Neuron (in vitro differentiated cells): Measurements from ENCODE around the gene TAF9.
"Not testable (repeated sequence)": the region's sequence is repeated elsewhere in the genome, so short reads cannot be mapped to it uniquely, and the experiment has no call there.

ENCODE experiments used
- H2AFZ ChIP-seq: one replicate; pipeline ENCODE4 v1.6.1; 2013; ENCODE audit warnings: low read depth, mild to moderate bottlenecking, inconsistent platforms, low read length, moderate library complexity
- H3K27me3 ChIP-seq: one replicate; pipeline ENCODE4 v1.6.1; 2013; ENCODE audit warnings: low read length; ENCODE audit not compliant: insufficient read depth
- H3K36me3 ChIP-seq: one replicate; pipeline ENCODE4 v1.6.1; 2013; ENCODE audit warnings: low read length; ENCODE audit not compliant: insufficient read depth
- H3K4me1 ChIP-seq: one replicate; pipeline ENCODE4 v1.6.1; 2013; ENCODE audit warnings: low read length; ENCODE audit not compliant: insufficient read depth
- H3K4me3 ChIP-seq: 2 replicates; pipeline ENCODE4 v1.5.1; 2013; ENCODE audit warnings: mild to moderate bottlenecking, low read length, moderate library complexity
- H3K9me3 ChIP-seq: one replicate; pipeline ENCODE4 v1.6.1; 2013; ENCODE audit warnings: low read length

Gene TAF9, protein sequence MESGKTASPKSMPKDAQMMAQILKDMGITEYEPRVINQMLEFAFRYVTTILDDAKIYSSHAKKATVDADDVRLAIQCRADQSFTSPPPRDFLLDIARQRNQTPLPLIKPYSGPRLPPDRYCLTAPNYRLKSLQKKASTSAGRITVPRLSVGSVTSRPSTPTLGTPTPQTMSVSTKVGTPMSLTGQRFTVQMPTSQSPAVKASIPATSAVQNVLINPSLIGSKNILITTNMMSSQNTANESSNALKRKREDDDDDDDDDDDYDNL

DNA sequence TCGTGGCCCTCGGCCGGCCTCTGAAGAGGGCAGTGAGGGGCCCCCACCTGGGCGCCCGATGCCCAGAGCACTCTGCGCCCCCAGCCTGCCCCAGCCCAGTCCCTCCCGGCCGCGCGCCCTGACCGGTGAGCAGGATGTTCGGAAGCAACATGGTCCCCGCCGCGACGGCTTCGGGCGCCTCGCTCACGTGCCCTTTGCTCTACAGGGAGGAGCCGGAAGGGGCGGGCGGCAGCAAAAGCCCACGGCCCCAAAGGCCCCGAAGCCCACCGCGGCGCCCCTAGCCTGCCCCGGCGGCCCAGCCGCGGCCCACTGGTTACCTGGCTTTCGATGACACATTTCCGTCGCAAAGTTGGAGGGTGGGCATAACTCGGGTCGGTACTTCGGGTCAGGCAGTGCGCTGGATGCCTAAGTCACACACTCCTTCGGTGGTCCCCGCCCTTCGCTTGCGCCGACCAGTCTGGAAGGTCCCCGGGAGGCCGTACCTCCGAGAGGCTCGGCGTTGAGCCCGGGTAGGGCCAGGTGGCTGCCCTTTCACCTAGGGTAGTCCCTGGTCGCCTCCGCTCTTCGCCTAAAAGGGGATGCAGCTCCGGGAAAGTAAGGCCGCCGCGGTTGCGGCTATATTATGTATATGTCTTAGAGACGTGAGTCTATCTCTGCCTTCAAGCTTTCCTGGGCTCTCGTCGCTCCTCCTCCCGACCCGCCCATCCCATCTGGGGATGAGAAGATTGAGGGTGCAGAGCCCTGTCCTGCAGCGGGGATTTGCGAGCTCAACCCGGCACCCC is at the start of gene TAF9, which contains the start of the genes AK6 and RAD17:
Gene TAF9, minus strand, starts transcription at position 181 of the 782 bp plus-strand sequence. CDS start 3,783 bp downstream, outside the sequence.
Gene AK6, minus strand, starts transcription at position 181 of the 782 bp plus-strand sequence. Its CDS starts 30 bp downstream, at position 151.
Gene RAD17, plus strand, starts transcription at position 479 of the 782 bp plus-strand sequence. CDS start 2,391 bp downstream, outside the sequence.
- Histone ChIP-seq H3K4me3 (peak within 1 kb of the TSS; percentile 88), H3K9me3 (no peaks in the 10 kb centered on the region), H3K27me3 (no peaks in the 10 kb centered on the region), H3K36me3 (peaks cover 35% of the 10 kb centered on the region), H2AFZ (peak within 1 kb of the TSS; percentile 62), H3K4me1 (peaks cover 22% of the 10 kb centered on the region)

DNA sequence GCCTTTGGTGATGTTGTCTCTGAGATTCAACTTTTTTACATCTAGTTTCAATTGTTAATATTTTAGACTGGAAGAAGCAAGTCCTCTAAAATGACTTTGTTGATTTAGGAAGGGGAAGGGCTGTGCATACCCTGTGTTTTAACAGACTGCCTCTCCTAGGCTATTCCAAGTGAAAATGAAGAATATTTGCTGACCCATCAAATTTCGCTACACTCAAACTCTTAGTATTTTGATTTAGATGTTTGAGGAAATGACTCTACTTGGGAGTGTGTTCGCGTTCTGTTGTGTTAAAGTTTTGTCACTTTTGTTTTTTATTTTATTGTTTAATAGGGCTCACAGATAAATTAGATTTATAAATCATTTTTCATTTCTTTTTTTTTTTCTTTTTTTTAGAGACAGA is 49.2 kb upstream of the TAF9 start:
- no peaks in the 10 kb centered on the region for H3K27me3 ChIP-seq
- H2AFZ ChIP-seq: no peak overlapping the region
- H3K4me3 ChIP-seq: no peak overlapping the region
- peaks cover 17% of the 10 kb centered on the region for H3K36me3 ChIP-seq
- peaks cover 10% of the 10 kb centered on the region for H3K9me3 ChIP-seq
- no peaks in the 10 kb centered on the region for H3K4me1 ChIP-seq

DNA sequence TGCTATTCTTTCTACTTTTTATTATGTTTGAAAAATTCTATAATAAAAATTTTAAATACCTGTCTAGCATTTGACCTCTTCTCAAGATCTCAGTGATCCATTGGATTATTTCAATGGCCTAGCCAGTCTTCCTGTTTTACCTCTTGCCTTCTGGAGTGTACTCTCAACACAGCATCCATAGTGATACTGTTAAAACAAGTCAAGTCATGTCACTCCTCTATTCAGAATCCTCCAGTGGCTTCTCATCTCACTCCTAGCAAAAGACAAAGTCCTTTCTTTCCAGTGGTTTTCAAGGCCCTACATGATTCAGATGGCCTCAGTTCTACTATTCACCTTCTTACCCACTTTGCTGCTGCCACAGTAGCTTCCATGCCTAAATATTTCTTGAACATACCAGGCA is 47.4 kb upstream of the TAF9 start:
- Histone ChIP-seq H3K27me3 (no peaks in the 10 kb centered on the region), H3K4me1 (no peaks in the 10 kb centered on the region), H3K4me3 (no peak overlapping the region), H3K36me3 (peaks cover 28% of the 10 kb centered on the region), H3K9me3 (peaks cover 10% of the 10 kb centered on the region), H2AFZ (no peak overlapping the region)

DNA sequence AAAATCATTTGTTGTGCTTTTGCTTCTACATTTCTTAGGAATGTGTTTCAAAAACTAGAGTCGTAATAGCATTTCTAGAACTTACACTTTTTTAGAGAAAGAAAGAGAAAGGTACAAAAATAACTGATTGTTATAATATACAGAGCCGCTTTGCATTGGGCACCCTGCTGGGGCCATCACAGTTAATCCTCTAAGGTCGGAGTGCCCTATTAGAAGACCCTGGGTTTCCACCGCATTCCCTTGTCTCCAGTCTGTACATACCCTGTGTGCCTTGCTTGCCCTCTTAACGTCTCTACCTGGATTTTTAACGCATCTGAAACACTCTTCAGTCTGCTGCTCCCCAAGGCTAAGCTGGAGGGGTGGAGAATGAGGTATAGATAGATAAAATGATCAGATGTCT is 46.9 kb upstream of the TAF9 start:
- H3K9me3 ChIP-seq: peaks cover 10% of the 10 kb centered on the region
- H3K4me3 ChIP-seq: no peak overlapping the region
- H3K27me3 ChIP-seq: no peaks in the 10 kb centered on the region
- peaks cover 32% of the 10 kb centered on the region for H3K36me3 ChIP-seq
- H3K4me1 ChIP-seq: no peaks in the 10 kb centered on the region
- H2AFZ ChIP-seq: no peak overlapping the region

DNA sequence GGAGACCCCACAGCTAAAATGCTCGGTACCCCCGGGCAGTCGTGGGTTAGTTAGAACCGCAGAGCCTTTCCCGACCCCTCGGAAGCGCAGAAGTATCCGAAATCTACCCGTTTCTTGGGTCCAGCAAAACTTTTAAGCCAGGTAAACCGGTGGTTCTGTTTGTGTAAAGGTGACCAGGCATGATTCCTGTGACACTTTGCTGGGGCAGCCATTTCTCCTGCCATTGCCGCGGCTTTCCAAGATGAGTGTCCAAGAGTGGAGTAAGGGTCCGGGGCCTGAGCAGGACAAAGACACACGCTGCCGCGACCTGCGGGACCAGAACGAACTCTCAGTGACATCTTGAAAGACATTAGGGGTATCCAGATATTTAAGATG is 46.3 kb upstream of the TAF9 start:
- Histone ChIP-seq H2AFZ (no peak overlapping the region), H3K4me3 (no peak overlapping the region), H3K4me1 (no peaks in the 10 kb centered on the region), H3K36me3 (peaks cover 34% of the 10 kb centered on the region), H3K27me3 (no peaks in the 10 kb centered on the region), H3K9me3 (peaks cover 10% of the 10 kb centered on the region)

DNA sequence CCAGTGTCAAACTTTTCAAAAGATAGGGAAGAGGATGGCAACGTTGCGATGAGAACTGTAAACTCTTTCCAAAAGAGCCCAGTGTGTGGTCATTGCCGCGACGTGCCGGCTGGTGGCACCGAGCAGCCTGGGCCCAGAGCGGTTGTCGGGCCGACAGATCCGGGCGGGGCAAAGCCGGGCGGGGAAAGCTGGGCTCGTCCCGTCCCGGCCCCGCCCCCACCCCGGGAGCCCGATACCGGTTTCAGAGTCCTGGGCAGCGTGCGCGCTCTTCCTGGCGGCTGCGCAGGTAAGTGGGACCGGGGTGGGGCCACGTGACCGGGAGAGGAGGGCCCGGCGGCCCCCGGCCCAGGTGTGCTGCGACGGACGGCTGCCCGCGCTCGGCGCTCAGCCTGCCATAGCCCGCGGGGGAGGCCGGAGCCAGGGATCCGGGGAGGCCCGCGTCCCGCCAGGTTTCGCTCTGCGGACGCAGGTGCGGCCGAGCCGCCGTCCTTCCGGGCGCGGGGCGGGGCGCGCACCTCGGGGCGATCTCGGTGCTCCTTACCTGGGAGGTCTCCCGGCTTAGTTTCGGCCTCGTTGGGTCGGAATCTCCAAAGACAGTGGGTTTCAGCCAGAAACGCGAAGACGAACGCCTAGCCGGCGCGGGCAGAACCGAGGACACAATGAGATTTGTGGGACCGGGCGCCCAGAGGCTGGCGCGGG is 45.7 kb upstream of the TAF9 start, which contains the start of gene MARVELD2:
Gene MARVELD2, plus strand, starts transcription at position 232 of the 699 bp plus-strand sequence. CDS start 4,270 bp downstream, outside the sequence.
- Histone ChIP-seq H3K36me3 (peaks cover 39% of the 10 kb centered on the region), H3K9me3 (peaks cover 10% of the 10 kb centered on the region), H3K4me1 (no peaks in the 10 kb centered on the region), H3K27me3 (no peaks in the 10 kb centered on the region), H3K4me3 (no peak within 1 kb of the TSS), H2AFZ (no peak within 1 kb of the TSS)

DNA sequence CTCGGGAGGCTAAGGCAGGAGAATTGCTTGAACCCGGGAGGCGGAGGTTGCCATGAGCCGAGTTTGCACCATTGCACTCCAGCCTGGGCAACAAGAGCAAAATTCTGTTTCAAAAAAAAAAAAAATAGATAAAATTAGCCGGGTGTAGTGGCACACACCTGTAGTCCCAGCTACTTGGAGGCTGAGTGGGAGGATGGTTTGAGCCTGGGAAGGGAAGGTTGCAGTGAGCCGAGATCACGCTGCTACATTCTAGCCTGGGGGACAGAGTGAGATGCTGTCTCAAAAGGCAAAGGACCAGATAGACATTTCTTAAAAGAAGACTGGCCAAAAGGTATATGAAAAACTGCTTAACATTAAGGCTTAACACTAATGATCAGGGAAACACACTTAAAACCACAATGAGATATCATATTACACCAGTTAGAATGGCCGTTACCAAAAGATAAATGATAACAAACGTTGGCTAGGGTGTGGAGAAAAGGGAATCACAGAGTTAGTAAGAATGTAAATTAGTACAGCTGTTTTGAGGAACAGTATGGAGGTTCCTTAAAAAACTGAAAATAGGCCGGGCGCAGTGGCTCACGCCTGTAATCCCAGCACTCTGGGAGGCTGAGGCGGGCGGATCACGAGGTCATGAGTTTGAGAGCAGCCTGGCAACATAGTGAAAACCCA is 35.5 kb upstream of the TAF9 start:
- H3K9me3 ChIP-seq: peaks cover 2% of the 10 kb centered on the region
- H3K36me3 ChIP-seq: peaks cover 37% of the 10 kb centered on the region
- no peak overlapping the region for H2AFZ ChIP-seq
- no peaks in the 10 kb centered on the region for H3K4me1 ChIP-seq
- no peak overlapping the region for H3K4me3 ChIP-seq
- no peaks in the 10 kb centered on the region for H3K27me3 ChIP-seq

DNA sequence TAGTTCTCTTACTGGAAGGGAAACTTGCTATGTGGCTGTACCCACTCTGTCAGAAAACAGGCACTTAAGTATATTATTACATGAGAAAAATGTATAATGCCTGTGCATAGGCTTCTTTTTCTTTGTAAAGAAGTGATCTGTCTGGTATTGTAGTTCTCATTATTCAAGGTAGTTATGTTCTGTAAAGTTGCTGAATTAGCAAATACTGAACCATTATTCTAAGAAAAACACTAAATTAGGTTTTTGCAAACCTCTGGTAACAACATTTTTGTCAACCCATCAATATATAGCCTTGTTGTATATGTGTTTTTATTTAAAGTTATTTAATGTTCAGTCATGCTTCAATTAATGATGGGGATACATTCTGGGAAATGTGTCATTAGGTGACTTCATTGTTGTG is 9.1 kb upstream of the TAF9 start:
- Histone ChIP-seq H3K4me1 (no peaks in the 10 kb centered on the region), H3K4me3 (no peak overlapping the region), H2AFZ (no peak overlapping the region), H3K27me3 (no peaks in the 10 kb centered on the region), H3K9me3 (no peaks in the 10 kb centered on the region), H3K36me3 (peaks cover 67% of the 10 kb centered on the region)

DNA sequence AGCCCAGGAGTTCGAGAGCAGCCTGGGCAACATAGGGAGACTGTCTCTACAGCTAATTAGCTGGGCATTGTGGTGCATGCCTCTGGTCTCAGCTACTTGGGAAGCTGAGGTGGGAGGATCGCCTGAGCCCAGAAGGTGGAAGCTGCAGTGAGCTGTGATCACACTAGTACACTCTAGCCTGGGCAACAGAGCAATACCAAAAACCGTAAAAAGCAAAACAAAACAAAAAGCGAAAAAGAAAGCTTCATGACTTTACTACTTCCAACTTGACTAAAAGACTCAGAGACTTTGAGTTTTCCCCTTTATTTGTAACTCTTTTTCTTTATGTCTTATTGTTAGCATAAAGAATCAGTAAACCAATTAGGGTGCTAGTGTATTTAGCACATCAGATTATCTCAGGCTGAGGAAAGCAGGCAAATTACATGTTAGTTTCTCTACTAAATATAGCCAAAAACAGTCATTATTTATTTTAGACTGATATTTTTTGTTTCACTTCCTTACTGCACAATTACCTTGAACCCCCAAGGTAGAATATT is 5.7 kb upstream of the TAF9 start:
- Histone ChIP-seq H3K4me3 (no peak overlapping the region), H3K36me3 (peaks cover 46% of the 10 kb centered on the region), H3K9me3 (no peaks in the 10 kb centered on the region), H2AFZ (no peak overlapping the region), H3K27me3 (no peaks in the 10 kb centered on the region), H3K4me1 (peaks cover 12% of the 10 kb centered on the region)

DNA sequence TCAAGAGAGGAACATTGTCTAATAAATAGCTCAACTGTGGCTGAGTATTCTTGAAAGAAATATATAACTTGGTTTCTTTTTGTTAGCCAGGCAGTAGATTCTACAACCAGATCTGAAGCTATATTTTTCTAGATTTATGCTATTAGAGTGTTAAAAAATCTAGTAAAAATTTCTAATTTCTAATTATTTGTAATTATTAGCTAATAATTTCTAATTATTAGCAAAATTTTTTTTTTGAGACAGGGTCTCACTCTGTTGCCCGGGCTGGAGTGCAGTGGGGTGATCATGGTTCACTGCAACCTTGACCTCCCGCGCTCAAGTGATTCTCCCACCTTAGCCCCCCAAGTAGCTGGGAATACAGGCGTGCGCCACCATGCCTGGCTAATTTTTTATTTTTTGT is 3.1 kb upstream of the TAF9 start:
- Histone ChIP-seq H3K4me3 (no peak overlapping the region), H3K36me3 (peaks cover 33% of the 10 kb centered on the region)

DNA sequence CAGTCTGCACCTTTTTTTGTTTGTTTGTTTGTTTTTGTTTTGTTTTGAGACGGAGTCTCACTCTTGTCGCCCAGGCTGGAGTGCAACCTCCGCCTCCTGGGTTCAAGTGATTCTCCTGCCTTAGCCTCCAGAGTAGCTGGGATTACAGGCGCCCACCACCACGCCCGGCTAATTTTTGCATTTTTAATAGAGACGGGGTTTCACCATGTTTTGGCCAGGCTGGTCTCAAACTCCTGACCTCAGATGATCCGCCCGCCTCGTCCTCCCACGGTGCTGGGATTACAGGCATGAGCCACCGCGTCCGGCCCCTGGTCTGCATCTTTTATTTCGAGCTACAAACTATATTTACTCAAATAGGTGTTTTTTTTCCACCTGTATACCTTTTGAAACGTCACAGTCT is 1.0 kb upstream of the TAF9 start:
- not testable (repeated sequence) for H3K27me3 ChIP-seq, H3K9me3 ChIP-seq
- H3K4me3 ChIP-seq: peak overlapping the region; percentile 88
- peaks cover 34% of the 10 kb centered on the region for H3K36me3 ChIP-seq
- H3K4me1 ChIP-seq: peaks cover 22% of the 10 kb centered on the region
- H2AFZ ChIP-seq: peak overlapping the region; percentile 24

More for the DNA sequence above, 3.1 kb upstream of the TAF9 start:
- H3K27me3 ChIP-seq: no peaks in the 10 kb centered on the region
- no peaks in the 10 kb centered on the region for H3K9me3 ChIP-seq
- peaks cover 22% of the 10 kb centered on the region for H3K4me1 ChIP-seq
- no peak overlapping the region for H2AFZ ChIP-seq
